OCI-M2 (cell line): ENCODE measurements around the gene TEX54.
"Not testable (repeated sequence)": the region's sequence is repeated elsewhere in the genome, so short reads cannot be mapped to it uniquely, and the experiment has no call there.

Source experiments
- DNase-seq: peaks from one replicate; lab custom pipeline; 2025; ENCODE audit not compliant: unreplicated experiment; lab: John Stamatoyannopoulos, UW

TEX54 gene

GRCh38 chr11:62835336-62835735 is 2.7 kb upstream of the TEX54 start:
- no peak for DNase-seq

DNA sequence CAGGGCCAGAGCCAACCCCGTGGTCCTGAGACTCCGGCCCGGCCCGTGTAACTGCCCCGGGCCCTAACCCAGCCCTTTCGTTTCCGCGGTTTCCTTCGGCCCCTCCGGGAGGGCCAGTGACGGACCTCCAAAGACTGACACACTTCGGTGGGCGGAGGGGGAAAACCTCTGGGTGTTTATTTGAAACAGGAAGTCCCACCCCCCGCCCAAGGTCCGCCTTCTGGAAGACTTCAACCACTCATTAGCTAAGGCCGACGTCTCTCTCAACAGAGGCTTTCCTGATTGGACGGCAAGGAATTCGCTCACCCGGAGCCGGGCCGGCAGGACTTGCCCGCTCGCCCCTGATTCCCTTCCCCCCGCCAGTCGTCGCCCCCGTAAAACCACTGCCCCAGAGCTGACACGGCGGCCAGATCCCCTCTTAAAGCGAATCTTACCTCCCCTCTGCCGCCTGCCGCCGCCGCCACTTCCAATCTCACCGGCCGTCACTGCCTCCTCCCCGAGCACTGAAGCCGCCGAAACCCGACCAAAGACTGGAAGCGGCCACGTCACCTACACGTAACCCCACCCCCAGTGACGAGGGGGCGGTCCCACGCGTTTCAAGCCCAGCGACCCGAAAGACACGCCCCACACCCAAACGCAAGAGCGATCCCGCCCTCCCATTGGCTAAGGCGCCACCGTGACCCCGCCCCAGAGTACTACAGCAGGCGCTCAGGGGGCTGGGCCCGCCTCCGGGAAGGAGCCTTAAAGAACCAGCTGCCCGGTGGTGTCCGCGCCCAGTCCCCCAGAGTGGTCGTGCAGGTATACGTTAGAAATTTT is 913 bp downstream of the TEX54 start, which contains the start of gene STX5:
Gene STX5, minus strand, starts transcription at position 532 of the 816 bp plus-strand sequence. CDS start 808 bp downstream, outside the sequence.
- peak; percentile 67 for DNase-seq

DNA sequence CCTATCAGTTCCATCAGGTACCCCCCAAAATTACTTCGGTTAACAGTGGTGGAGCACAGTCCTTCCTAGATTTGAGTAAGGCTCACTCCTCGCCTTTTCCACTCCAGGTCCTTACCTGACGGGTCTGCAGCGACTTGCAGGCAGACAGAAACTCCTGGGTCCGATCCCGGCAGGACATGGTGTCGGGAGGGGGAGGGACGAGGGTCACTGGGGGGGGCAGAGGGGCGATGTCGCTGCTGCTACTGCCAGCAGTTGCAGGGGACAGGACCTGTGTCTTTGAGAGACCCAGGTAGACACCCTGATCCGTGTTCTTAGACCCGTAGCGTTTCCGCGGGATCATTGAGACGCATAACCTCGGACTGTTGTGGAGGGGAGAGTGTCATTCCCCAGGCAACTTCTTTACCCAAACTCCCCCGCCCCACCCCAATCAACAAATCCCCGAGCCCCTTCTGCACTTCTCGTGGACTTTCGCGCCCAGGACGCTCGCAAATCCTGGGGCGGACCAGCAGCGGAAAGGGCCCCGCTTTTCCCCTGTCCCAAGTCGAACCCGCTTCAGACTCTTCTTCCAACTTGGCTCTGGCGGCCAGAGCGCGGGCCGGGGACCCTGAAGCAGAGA is 1.6 kb downstream of the TEX54 start:
- no peak for DNase-seq

DNA sequence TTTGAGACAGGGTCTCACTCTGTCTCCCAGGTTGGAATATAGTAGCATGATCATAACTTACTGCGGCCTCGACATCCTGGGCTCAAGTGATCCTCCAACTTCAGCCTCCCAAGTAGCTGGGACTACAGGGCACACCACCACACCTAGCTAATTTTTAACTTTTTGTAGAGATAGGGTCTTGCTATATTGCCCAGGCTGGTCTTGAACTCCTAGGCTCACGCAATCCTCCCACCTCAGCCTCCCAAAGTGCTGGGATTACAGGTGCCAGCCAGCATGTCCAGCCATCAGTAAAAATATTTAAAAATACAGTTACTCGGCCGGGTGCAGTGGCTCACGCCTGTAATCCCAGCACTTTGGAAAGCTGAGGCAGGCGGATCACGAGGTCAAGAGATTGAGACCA is 4.5 kb downstream of the TEX54 start:
- not testable (repeated sequence) for DNase-seq

GRCh38 chr11:62823677-62824076 is 9.0 kb downstream of the TEX54 start:
- DNase-seq, result no peak

DNA sequence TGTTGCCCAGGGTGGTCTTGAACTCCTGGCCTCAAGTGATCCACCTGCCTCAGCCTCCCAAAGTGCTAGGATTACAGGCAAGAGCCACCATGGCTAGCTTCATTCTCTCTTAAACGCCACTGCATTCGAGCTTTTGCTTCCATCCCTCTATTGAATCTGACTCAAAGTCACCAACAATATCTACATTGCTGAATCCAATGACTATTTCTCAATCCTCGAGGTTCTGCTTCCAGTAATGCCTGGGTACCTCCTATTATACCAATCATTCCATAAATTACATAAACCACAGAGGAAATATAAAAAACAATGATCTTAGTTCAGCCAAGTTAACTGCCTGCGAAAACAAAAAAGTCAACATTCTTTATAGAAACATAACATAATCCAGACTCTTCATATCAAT is 15.5 kb downstream of the TEX54 start:
- no peak for DNase-seq

DNA sequence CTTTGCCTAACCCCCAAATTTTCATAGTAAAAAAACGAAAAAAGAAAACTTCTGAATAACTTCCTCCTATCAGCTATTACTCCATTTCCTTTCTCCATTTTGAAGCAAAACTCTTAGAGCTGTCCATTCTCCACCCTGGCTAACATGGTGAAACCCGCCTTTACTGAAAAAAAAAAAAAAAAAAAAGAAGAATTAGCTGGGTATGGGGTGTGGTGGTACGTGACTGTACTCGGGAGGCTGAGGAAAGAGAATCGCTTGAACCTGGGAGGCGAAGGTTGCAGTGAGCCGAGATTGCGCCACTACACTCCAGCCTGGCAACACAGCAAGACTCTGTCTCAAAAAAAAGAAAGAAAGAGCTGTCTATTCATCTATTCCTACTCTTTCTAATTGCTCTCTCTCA is 16.1 kb downstream of the TEX54 start:
- DNase-seq, result no peak

DNA sequence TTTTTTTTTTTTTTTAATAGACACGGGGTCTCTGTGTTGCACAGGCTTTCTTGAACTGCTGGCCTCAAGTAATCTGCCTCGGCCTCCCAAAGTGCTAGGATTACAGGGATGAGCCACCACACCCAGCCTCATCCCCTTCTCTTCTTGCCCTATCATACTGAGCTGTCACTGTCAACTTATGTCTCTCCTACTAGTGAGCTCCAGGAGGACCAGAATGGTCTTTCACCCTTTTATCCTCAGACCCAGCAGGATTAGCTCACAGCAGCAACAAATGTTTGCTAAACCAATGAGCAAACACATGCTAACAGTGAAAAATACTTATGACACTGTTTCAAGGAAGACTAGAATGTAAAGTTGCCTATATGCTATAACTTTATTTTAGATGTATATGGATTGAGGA is 21.0 kb downstream of the TEX54 start:
- DNase-seq, result no peak

GRCh38 chr11:62810748-62811147 is 21.9 kb downstream of the TEX54 start:
- no peak for DNase-seq

- no peak for DNase-seq
These were observed 26.0 kb downstream of the TEX54 start for GRCh38 chr11:62806611-62807121.

DNA sequence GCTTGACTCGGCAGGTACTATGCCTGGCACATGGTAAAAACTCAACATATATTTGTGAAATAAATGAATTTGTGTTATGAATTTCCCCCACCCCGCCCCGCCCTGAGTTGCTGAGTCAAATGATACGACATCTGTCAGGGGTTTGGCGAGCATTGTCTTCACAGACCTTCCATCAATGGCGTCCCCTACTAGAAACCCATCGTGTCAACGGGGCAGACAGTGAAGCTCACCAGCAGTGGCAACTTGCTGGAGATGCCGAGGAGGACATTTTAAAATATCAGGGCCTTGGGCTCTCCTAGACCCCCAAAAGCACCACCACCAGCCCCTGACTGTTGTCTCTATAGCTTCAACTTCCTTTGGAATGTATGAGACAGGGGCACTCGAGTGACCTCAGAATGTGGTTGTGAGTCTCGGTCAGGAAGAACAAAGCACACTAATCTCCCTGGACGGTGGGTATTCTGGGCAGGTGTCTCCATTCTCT is 26.6 kb downstream of the TEX54 start:
- no peak for DNase-seq

GRCh38 chr11:62805076-62805892 is 27.4 kb downstream of the TEX54 start, which contains the start of gene NXF1:
TSS of gene NXF1 (minus strand) at chr11:62805440. CDS start at chr11:62805356, 84 bp downstream.
- DNase-seq, result peak; percentile 65

- DNase-seq, result no peak
These were observed 28.1 kb downstream of the TEX54 start for GRCh38 chr11:62804310-62805075.

GRCh38 chr11:62801071-62801470 is 31.6 kb downstream of the TEX54 start:
- DNase-seq, result no peak

DNA sequence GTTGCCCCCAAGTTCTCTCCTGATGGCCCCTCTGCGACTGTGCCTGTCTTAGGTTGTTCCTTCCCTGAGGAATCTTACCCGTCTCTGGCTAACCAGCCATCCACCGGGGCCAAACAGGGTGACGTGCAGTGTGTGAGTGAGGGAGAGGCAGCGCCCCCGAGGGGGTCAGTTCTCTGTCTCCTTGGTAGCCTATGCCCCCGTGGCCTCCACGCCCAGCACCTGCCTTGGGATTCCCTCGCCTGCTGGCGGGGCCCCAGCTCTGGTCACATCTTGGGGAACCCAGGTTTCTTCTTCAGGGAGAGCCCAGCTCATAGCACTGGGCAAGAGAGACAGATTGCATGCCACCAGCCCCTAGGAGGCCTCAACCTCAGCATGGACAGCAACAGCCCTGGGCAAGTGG is 33.2 kb downstream of the TEX54 start:
- DNase-seq, result no peak

DNA sequence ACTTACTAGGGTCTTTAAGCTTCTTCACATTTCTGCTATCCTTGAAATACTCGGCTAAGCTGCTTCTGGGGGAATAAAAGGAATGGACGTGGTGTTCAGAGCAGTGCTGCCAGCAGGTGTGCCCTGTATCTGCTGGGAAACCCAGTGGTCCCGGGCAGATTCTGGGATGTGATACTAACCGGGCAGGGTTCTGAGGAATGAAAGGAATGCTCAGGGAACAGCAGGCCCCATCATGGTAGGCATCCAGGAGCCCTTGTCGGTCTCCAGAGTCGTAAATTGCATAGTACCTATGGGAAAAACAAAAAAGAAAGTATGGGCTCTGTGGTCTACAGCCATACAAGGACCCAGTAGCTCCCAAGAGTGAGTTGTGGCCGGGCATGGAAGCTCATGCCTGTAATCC is 36.4 kb downstream of the TEX54 start:
- no peak for DNase-seq

DNA sequence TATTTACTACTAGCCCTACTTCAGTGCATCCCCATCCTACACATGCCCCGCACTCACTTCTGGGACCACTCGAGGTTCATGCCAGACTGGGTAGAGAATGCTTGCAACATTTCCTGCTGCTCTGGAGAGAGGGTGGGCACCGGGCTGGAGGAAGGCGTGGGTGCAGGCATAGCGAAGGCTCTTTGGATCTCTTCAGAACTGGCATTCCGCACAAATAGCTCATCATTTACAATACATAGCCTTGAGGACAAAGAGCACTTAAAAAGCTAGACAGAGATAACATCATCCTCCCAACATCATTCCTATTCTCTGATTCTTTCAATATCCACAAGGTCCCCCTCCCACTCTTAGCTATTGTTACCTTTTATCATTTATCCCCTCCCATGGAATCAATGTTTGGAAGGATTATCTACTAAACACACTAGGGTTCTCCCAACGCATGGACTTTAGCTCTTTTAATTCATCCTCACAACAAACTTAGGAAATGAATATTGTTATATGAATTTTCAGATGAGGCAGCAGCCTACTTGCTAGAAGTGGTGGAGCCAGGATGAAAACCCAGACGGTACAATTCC is 38.4 kb downstream of the TEX54 start:
- no peak for DNase-seq

DNA sequence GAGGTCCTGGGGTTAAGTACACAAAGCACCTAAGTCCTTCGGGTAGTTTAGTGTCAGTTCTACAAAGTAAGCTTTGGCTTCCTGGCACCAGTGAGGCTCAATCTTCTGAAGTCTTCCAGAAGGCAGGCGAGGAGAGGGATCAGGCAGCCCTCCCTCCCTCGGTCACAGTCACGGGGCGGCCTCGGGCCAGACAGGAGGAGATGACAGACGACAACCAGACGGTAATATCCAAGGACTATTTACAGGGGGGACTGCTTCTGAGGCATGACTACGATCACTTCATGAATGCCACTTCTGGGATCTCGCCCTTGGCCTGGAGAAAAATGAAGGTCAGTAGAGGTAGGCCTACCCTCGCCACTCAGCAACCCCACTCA is 40.5 kb downstream of the TEX54 start:
- no peak for DNase-seq

GRCh38 chr11:62791501-62792201 is 41.0 kb downstream of the TEX54 start, which contains the start of gene TMEM223:
TSS of gene TMEM223 (minus strand) at chr11:62792006. CDS start at chr11:62791994, 12 bp downstream.
- DNase-seq, result peak; percentile 32
